ENCODE results near the gene QSOX1. TPM values are rescaled to one million over a fixed set of nuclear protein-coding genes. Genes with fewer than 3 reads are reported as not detected.

QSOX1 gene
- total and polyA plus RNA-seq, 9 of the 15 experiments (the other 6 are each of a cell fraction or from before 2014, with no cell fraction given), result 4.0 to 53.1 (median 15.0) TPM

DNA sequence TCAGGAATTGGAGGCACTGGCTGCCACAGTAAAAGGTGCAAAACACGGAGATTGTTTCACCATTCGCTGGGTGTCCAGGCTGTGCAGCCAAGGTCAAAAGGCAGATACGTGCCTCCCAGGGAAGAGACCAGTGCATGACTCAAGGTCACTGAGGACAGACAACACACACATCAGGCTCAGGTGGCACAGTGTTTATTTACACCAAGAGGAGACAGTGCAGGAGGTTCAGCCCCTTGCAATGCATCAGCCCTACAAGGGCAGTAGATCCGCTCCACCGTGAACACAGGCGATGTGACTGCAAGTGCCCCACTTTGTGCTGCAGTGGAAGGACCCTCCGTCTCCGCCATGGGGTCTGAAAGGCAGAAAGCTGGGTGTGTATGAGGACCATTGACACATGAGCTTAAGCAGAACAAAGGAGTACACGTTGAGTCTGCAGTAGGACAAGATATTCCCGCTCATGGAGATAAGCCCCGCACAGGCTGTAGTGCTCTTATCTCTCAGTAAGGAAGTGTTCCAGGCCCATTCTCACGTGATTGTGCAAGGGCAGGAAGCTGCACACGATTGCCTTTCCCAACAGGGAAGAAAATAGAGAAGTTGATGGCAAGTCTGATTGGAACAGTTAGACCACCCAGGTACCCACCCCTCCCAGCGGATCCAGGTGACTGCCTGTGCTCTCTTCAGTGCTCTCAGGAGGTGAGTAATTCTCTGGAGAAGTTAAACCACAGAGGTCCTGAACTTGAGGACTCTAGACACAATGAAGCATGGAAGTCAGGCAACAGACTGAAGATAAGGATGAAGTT, 37.5 kb upstream of the QSOX1 start (continued):
- peak; percentile 65 for TF ChIP-seq NR2C2 (CRISPR knock-in tag; IDR thresholded peaks at IDR 0.05)
- TF ChIP-seq NR2C2 (tag; IDR thresholded peaks at IDR 0.05), result no peak
- TF ChIP-seq, protein P1, sequence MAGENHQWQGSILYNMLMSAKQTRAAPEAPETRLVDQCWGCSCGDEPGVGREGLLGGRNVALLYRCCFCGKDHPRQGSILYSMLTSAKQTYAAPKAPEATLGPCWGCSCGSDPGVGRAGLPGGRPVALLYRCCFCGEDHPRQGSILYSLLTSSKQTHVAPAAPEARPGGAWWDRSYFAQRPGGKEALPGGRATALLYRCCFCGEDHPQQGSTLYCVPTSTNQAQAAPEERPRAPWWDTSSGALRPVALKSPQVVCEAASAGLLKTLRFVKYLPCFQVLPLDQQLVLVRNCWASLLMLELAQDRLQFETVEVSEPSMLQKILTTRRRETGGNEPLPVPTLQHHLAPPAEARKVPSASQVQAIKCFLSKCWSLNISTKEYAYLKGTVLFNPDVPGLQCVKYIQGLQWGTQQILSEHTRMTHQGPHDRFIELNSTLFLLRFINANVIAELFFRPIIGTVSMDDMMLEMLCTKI (IDR thresholded peaks at IDR 0.05; ENCODE audit: partially characterized antibody), result no peak
- no peak for TF ChIP-seq EP400 (IDR thresholded peaks at IDR 0.05)
- no peak for TF ChIP-seq RFX5 (IDR thresholded peaks at IDR 0.05; ENCODE audit: low read depth, low read length)
- TF ChIP-seq, protein P2, sequence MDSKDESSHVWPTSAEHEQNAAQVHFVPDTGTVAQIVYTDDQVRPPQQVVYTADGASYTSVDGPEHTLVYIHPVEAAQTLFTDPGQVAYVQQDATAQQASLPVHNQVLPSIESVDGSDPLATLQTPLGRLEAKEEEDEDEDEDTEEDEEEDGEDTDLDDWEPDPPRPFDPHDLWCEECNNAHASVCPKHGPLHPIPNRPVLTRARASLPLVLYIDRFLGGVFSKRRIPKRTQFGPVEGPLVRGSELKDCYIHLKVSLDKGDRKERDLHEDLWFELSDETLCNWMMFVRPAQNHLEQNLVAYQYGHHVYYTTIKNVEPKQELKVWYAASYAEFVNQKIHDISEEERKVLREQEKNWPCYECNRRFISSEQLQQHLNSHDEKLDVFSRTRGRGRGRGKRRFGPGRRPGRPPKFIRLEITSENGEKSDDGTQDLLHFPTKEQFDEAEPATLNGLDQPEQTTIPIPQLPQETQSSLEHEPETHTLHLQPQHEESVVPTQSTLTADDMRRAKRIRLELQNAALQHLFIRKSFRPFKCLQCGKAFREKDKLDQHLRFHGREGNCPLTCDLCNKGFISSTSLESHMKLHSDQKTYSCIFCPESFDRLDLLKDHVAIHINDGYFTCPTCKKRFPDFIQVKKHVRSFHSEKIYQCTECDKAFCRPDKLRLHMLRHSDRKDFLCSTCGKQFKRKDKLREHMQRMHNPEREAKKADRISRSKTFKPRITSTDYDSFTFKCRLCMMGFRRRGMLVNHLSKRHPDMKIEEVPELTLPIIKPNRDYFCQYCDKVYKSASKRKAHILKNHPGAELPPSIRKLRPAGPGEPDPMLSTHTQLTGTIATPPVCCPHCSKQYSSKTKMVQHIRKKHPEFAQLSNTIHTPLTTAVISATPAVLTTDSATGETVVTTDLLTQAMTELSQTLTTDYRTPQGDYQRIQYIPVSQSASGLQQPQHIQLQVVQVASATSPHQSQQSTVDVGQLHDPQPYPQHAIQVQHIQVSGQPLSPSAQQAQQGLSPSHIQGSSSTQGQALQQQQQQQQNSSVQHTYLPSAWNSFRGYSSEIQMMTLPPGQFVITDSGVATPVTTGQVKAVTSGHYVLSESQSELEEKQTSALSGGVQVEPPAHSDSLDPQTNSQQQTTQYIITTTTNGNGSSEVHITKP (IDR thresholded peaks at IDR 0.05; ENCODE audit: partially characterized antibody), result no peak
- TF ChIP-seq, protein P3, sequence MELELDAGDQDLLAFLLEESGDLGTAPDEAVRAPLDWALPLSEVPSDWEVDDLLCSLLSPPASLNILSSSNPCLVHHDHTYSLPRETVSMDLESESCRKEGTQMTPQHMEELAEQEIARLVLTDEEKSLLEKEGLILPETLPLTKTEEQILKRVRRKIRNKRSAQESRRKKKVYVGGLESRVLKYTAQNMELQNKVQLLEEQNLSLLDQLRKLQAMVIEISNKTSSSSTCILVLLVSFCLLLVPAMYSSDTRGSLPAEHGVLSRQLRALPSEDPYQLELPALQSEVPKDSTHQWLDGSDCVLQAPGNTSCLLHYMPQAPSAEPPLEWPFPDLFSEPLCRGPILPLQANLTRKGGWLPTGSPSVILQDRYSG (tag; conservative IDR thresholded peaks at IDR 0.05; ENCODE audit: low read depth), result no peak
- TF ChIP-seq ARID2 (IDR thresholded peaks at IDR 0.05), result no peak
- TF ChIP-seq, protein P4, sequence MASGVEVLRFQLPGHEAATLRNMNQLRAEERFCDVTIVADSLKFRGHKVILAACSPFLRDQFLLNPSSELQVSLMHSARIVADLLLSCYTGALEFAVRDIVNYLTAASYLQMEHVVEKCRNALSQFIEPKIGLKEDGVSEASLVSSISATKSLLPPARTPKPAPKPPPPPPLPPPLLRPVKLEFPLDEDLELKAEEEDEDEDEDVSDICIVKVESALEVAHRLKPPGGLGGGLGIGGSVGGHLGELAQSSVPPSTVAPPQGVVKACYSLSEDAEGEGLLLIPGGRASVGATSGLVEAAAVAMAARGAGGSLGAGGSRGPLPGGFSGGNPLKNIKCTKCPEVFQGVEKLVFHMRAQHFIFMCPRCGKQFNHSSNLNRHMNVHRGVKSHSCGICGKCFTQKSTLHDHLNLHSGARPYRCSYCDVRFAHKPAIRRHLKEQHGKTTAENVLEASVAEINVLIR (CRISPR knock-in tag; IDR thresholded peaks at IDR 0.05), result peak; percentile 33; the same call in 1 of the 2 replicates
- peak; percentile 92; the same call in 1 of the 2 replicates for TF ChIP-seq RB1 (IDR thresholded peaks at IDR 0.05; ENCODE audit: low read depth)
- TF ChIP-seq CHD2 (IDR thresholded peaks at IDR 0.05; ENCODE audit: low read depth, low read length), result no peak
- 0 out of 2 replicates have a peak, but pooled peaks have one; percentile 7 for TF ChIP-seq ZNF41 (CRISPR knock-in tag; conservative IDR thresholded peaks at IDR 0.05)
- peak; percentile 87 for TF ChIP-seq ETV5 (CRISPR knock-in tag; IDR thresholded peaks at IDR 0.05; ENCODE audit: low read depth)
- TF ChIP-seq, protein P5, sequence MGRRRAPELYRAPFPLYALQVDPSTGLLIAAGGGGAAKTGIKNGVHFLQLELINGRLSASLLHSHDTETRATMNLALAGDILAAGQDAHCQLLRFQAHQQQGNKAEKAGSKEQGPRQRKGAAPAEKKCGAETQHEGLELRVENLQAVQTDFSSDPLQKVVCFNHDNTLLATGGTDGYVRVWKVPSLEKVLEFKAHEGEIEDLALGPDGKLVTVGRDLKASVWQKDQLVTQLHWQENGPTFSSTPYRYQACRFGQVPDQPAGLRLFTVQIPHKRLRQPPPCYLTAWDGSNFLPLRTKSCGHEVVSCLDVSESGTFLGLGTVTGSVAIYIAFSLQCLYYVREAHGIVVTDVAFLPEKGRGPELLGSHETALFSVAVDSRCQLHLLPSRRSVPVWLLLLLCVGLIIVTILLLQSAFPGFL (CRISPR knock-in tag; IDR thresholded peaks at IDR 0.05), result no peak
- no peak for TF ChIP-seq ZNF23 (CRISPR knock-in tag; IDR thresholded peaks at IDR 0.05)
- no peak for TF ChIP-seq EWSR1 (IDR thresholded peaks at IDR 0.05; ENCODE audit: borderline replicate concordance, low read depth, partially characterized antibody)
- 0 out of 2 replicates have a peak, but pooled peaks have one; percentile 31 for TF ChIP-seq PML (IDR thresholded peaks at IDR 0.05; ENCODE audit: low read length)

Measured in K562 (cell line).